ENCODE data around the gene FBXO28. TPM values are rescaled to one million over a fixed set of nuclear protein-coding genes. Genes with fewer than 3 reads are reported as not detected.
A peak's percentile ranks its signal among the peaks of the same experiment; 100 is the strongest.

Gene FBXO28
- total RNA-seq, 1 experiment from 2014 or later = 36.6 TPM

GRCh38 chr1:224185208-224185607, 71.3 kb downstream of the FBXO28 start:
- TSS peak; percentile 51 for BruUV-seq (replicated peaks)

GRCh38 chr1:224188286-224188685, 74.4 kb downstream of the FBXO28 start:
- CTCF ChIA-PET = no interaction called here

More at GRCh38 chr1:224185208-224185607, 71.3 kb downstream of the FBXO28 start:
- in situ Hi-C loops (cut with HindIII; ENCODE audit: low pct_unique_long_range_greater_than_20kb, low sequenced_read_pairs) (no loop called here), intact Hi-C loops (cut with micrococcal nuclease; ENCODE audit: unreplicated experiment) (loop anchor here (10.0 kb wide), 1 partner anchor 150 kb away; the partner anchor contains the start of gene NVL)
- CTCF ChIA-PET = no interaction called here
- H3K27me3 ChIP-seq (ENCODE audit: control insufficient read depth, insufficient read depth, low read length) = no peaks in the 10 kb centered on the region
- no peak overlapping the region for H3K4me3 ChIP-seq (ENCODE audit: low read depth in 2 of 2, low read length in 2 of 2)
- no peak for DNase-seq (ENCODE audit: low read depth, low spot score)
- POLR2A ChIA-PET = no interaction called here
- no peaks in the 10 kb centered on the region; the same call in none of the 2 replicates for H3K36me3 ChIP-seq (ENCODE audit: control insufficient read depth, insufficient read depth, low read length)
- H3K9me3 ChIP-seq (ENCODE audit: control insufficient read depth, insufficient read depth, low read depth, low read length) = no peaks in the 10 kb centered on the region
- H3K4me1 ChIP-seq (ENCODE audit: control insufficient read depth, insufficient read depth, low read length) = 0 out of 2 replicates have a peak, but pooled peaks cover 6% of the 10 kb centered on the region
- TF ChIP-seq SIN3A (IDR thresholded peaks at IDR 0.05; ENCODE audit: borderline replicate concordance, insufficient read depth, low read depth, low read length) (no peak), REST (IDR thresholded peaks at IDR 0.05; ENCODE audit: insufficient read depth in 1 of 2, low read depth in 2 of 2, low read length in 1 of 2) (no peak), POLR2AphosphoS5 (IDR thresholded peaks at IDR 0.05; ENCODE audit: low read depth, low read length) (no peak), TCF7L2 (IDR thresholded peaks at IDR 0.05; ENCODE audit: low read depth, low read length) (no peak)
- TF ChIP-seq, protein P1, sequence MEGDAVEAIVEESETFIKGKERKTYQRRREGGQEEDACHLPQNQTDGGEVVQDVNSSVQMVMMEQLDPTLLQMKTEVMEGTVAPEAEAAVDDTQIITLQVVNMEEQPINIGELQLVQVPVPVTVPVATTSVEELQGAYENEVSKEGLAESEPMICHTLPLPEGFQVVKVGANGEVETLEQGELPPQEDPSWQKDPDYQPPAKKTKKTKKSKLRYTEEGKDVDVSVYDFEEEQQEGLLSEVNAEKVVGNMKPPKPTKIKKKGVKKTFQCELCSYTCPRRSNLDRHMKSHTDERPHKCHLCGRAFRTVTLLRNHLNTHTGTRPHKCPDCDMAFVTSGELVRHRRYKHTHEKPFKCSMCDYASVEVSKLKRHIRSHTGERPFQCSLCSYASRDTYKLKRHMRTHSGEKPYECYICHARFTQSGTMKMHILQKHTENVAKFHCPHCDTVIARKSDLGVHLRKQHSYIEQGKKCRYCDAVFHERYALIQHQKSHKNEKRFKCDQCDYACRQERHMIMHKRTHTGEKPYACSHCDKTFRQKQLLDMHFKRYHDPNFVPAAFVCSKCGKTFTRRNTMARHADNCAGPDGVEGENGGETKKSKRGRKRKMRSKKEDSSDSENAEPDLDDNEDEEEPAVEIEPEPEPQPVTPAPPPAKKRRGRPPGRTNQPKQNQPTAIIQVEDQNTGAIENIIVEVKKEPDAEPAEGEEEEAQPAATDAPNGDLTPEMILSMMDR (IDR thresholded peaks at IDR 0.05) = no peak
- no peak for ATAC-seq
- H3K27ac ChIP-seq (ENCODE audit: low read length) = no peak overlapping the region

More at GRCh38 chr1:224188286-224188685, 74.4 kb downstream of the FBXO28 start:
- no peaks in the 10 kb centered on the region for H3K9me3 ChIP-seq (ENCODE audit: control insufficient read depth, insufficient read depth, low read depth, low read length)
- TF ChIP-seq REST (IDR thresholded peaks at IDR 0.05; ENCODE audit: insufficient read depth in 1 of 2, low read depth in 2 of 2, low read length in 1 of 2) (no peak), TCF7L2 (IDR thresholded peaks at IDR 0.05; ENCODE audit: low read depth, low read length) (no peak), SIN3A (IDR thresholded peaks at IDR 0.05; ENCODE audit: borderline replicate concordance, insufficient read depth, low read depth, low read length) (no peak), POLR2AphosphoS5 (IDR thresholded peaks at IDR 0.05; ENCODE audit: low read depth, low read length) (no peak)
- TF ChIP-seq, protein P1 (IDR thresholded peaks at IDR 0.05) = no peak
- ATAC-seq = no peak
- in situ Hi-C loops (cut with HindIII; ENCODE audit: low pct_unique_long_range_greater_than_20kb, low sequenced_read_pairs) (no loop called here), intact Hi-C loops (cut with micrococcal nuclease; ENCODE audit: unreplicated experiment) (loop anchor here (10.0 kb wide), 1 partner anchor 147 kb away; the partner anchor contains the start of gene NVL)
- POLR2A ChIA-PET = no interaction called here
- DNase-seq (ENCODE audit: low read depth, low spot score) = no peak
- no peak overlapping the region for H3K27ac ChIP-seq (ENCODE audit: low read length)
- peaks cover 2% of the 10 kb centered on the region for H3K36me3 ChIP-seq (ENCODE audit: control insufficient read depth, insufficient read depth, low read length)
- H3K4me1 ChIP-seq (ENCODE audit: control insufficient read depth, insufficient read depth, low read length) = no peaks in the 10 kb centered on the region
- H3K4me3 ChIP-seq (ENCODE audit: low read depth in 2 of 2, low read length in 2 of 2) = no peak overlapping the region
- no peaks in the 10 kb centered on the region for H3K27me3 ChIP-seq (ENCODE audit: control insufficient read depth, insufficient read depth, low read length)
- BruUV-seq (replicated peaks) = no TSS peak

All from Panc1 (cell line).